Stimulated activated CD8-positive, alpha-beta memory T cell treated with anti-CD3 and anti-CD28 coated beads, Interleukin-12 subunit alpha, Interleukin-12 subunit beta, amount 100 ng/mL, for 24 hours (primary cell): ENCODE results near the gene FAM24A.

ENCODE experiments used
- DNase-seq: peaks from one replicate; pipeline ENCODE4 v3.0.0-alpha.2; 2020; ENCODE audit errors: extremely low read depth

Gene FAM24A

GRCh38 chr10:122931088-122931906, 20.9 kb downstream of the FAM24A start:
- DNase-seq = no peak

- DNase-seq = no peak
Observed at GRCh38 chr10:122939133-122939855, 28.9 kb downstream of the FAM24A start.

DNA sequence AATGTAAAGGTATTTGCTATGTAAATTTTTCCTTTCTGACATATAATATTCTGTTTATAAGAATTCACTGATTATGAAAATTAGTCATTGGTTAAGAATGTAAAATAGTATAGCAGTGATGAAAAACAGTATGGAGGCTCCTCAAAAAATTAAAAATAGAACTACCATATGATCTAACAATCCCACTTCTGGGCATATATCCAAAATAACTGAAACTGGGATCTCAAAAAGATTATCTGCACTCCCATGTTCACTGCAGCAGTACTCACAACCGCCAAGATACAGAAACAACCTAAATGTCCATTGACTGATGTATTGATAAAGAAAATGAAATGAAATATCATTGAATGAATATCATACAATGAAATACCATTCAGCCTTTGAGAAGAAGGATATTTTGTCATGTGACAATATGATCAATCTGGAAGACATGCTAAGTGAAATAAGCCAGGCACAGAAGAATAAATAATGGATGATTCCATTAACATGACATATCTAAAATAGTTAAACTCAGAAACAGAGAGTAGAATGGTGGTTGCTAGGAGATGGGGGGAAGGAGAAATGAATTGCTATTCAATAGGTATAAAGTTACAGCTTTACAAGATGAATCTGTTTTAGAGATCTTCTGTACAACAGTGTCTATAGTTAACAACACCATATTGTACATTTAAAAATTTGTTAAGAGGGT, 29.6 kb downstream of the FAM24A start:
- DNase-seq = no peak

- no peak for DNase-seq
Observed at GRCh38 chr10:122949296-122949695, 38.9 kb downstream of the FAM24A start.

DNA sequence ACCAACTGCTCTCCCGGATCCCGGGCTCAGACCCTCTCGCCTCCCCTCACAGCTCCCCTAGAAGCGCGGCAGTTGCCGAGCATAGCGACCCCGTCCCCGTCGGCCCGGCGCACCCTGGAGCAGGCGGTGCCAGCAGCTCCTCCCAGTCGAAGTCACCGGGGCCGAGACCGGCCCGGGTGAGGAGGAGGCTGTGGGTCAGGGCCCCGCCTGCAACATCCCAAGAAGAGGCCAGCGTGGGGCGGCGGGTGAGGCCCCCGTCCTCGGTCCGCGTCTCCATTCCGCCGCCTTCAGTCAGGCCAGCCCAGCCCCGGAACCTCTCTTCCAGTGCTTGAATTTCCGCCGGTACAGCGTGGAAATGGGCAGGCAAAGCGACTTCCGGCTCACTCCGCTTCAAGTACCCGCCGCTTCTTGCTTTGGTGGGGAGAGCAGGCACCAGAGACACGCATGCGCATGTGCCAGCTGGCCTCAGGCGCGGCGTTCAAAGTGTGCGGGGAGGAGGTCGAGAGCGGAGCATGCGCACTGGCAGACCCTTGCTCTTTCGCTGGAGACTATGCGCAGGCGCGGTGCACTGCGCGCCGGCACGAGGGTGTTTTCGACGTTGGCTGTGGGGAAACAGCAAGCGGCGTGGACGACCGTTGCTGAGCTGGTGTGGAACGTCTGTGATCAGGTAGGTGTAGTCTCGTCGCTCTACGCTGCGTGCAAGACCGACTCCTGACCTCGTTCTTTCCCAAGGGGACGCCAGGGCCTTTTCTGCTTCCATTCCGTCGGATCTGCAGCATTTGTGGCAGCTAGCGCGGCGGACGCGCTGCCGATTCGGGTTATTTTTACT, 43.7 kb downstream of the FAM24A start, which contains the start of gene C10orf88:
C10orf88 (minus strand) TSS at position 326 of the 829 bp plus-strand sequence; CDS start at position 277, 49 bp downstream.
- peak; percentile 94 for DNase-seq

DNA sequence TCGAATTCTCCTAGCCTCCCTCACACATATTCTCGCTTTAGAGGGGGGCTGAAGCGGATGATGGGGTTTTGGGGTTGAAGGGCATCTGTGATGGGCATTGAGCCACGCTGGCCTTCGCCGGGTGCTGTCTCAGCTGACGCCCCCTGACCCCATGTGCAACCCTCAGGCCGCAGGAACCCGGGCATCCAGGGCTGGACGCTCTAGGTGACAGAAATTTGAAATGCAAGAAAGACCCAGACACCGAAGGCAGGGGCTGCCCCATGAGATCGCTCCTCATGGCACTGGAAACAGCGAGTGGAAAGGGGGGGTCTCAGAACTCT, 44.3 kb downstream of the FAM24A start:
- no peak for DNase-seq

DNA sequence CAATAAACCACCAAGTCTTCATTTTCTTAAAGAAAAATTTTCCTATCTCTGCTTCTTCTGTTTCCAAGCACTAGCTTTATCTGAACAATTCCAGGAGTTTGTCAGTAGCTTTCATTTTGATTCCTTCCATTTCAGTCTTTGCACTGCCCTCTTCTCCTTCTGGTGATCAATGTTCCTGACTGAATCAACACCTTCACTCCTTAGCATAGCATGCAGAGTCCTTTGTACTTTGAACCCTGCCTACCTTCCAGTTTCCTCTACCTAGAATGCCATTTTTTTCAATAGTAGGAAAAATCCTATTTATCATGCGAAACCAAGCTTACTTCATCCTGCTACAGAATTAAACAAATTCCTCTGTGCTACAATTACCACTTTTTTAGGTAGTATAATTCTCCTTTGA, 45.5 kb downstream of the FAM24A start:
- no peak for DNase-seq

GRCh38 chr10:122957474-122957873, 47.1 kb downstream of the FAM24A start:
- DNase-seq = no peak

DNA sequence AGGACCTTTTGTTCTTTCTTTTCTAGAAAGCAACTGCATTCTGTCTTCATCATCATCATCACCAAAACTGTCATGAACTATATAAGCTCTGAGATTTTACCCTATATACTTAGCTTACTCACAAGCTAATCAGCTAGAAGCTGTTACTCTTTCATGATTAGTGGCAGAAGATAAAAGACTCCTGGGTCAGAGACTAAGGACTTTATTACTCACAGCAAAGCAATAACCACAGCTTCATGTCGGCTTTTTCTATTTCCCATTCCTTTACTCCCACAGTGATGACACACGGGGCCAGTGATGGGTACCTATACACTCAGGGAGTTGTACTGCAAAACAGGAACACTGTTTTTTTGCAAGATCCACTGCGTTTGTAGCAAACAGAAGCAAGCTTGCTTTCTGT, 52.0 kb downstream of the FAM24A start:
- DNase-seq = no peak
